PC-3 (cell line): ENCODE data around the gene SF3A2. TPM values are rescaled to one million over a fixed set of nuclear protein-coding genes. Genes with fewer than 3 reads are reported as not detected.
A peak's percentile ranks its signal among the peaks of the same experiment; 100 is the strongest.

Experiments used
- ATAC-seq: fragments of 200-7000 bp; cut with Tn5 transposase; 2 replicates; pipeline ENCODE4 v1.9.1; 2020; ENCODE audit warnings: mild to moderate bottlenecking, moderate library complexity
- BruUV-seq: library from RNA; stranded (reverse); fragments of 400-500 nt; replicated peaks from 2 replicates; lab custom pipeline; 2021; lab: Mats Ljungman, UMichigan
- CTCF ChIA-PET: fragments of 300-600 bp; sonication (Branson Sonifier 250); formaldehyde crosslinking; loops from one replicate; lab custom pipeline; 2022; ENCODE audit warnings: antibody characterized with exemption; lab: Charles Lee
- POLR2A ChIA-PET: fragments of 300-600 bp; sonication (Branson Sonifier 250); formaldehyde crosslinking; loops from one replicate; lab custom pipeline; 2022; ENCODE audit warnings: antibody characterized with exemption; ENCODE audit not compliant: unreplicated experiment; lab: Charles Lee
- DNase-seq: peaks from one replicate; pipeline ENCODE4 v3.0.0-alpha.2; 2015
- H2AFZ ChIP-seq: fragments of 300-600 bp; sonication (generic); 2 replicates; pipeline ENCODE4 v1.6.0; 2016; ENCODE audit warnings: antibody characterized with exemption, low read length
- H3F3A ChIP-seq: fragments of 300-600 bp; sonication (generic); one replicate; pipeline ENCODE4 v1.6.0; 2017; ENCODE audit warnings: antibody characterized with exemption, low read length, control low read depth, mild to moderate bottlenecking; ENCODE audit not compliant: unreplicated experiment
- H3K27ac ChIP-seq: fragments of 300-600 bp; sonication (generic); 2 replicates; pipeline ENCODE4 v1.5.1; 2016; ENCODE audit warnings: mild to moderate bottlenecking, low read length
- H3K27me3 ChIP-seq: fragments of 300-600 bp; sonication (generic); 2 replicates; pipeline ENCODE4 v1.6.1; 2016; ENCODE audit warnings: low read length, mixed read lengths
- H3K36me3 ChIP-seq: fragments of 300-600 bp; sonication (generic); 2 replicates; pipeline ENCODE4 v1.6.1; 2016; ENCODE audit warnings: low read depth, mixed run types, low read length, mixed read lengths
- H3K4me1 ChIP-seq: fragments of 300-600 bp; sonication (generic); 2 replicates; pipeline ENCODE4 v1.5.1; 2016; ENCODE audit warnings: low read length; ENCODE audit not compliant: insufficient read depth
- H3K4me2 ChIP-seq: fragments of 300-600 bp; sonication (generic); 2 replicates; pipeline ENCODE4 v1.6.0; 2016; ENCODE audit warnings: low read length
- H3K4me3 ChIP-seq: fragments of 300-600 bp; sonication (generic); 2 replicates; pipeline ENCODE4 v1.5.1; 2016; ENCODE audit warnings: mild to moderate bottlenecking, low read length, mixed read lengths
- H3K79me2 ChIP-seq: fragments of 300-600 bp; sonication (generic); 2 replicates; pipeline ENCODE4 v1.6.1; 2017; ENCODE audit warnings: low read length, mixed read lengths
- H3K9ac ChIP-seq: fragments of 300-600 bp; sonication (generic); 2 replicates; pipeline ENCODE4 v1.6.0; 2016; ENCODE audit warnings: mild to moderate bottlenecking, low read length
- H3K9me2 ChIP-seq: fragments of 300-600 bp; sonication (generic); replicated peaks from 2 replicates; pipeline ENCODE4 v1.6.1; 2016; ENCODE audit warnings: mixed run types, low read length, mixed read lengths
- H3K9me3 ChIP-seq: fragments of 300-600 bp; sonication (generic); 2 replicates; pipeline ENCODE4 v1.6.1; 2016; ENCODE audit warnings: low read length, mixed read lengths
- H4K20me1 ChIP-seq: fragments of 300-600 bp; sonication (generic); 2 replicates; pipeline ENCODE4 v1.6.1; 2016; ENCODE audit warnings: low read length, mixed read lengths
- EZH2 ChIP-seq: fragments of 300-600 bp; sonication (generic); IDR thresholded peaks from one replicate; pipeline ENCODE4 v1.6.1; 2017; ENCODE audit warnings: antibody characterized with exemption, mild to moderate bottlenecking, low read length; ENCODE audit not compliant: unreplicated experiment
- EZH2phosphoT487 ChIP-seq: fragments of 300-600 bp; sonication (generic); IDR thresholded peaks from 2 replicates; pipeline ENCODE4 v1.6.1; 2018; ENCODE audit warnings: mild to moderate bottlenecking, antibody characterized with exemption, low read length, borderline replicate concordance
- intact Hi-C: fragments of 100-400 bp; cut with micrococcal nuclease; formaldehyde crosslinking; loops from 2 replicates; pipeline ENCODE4 v1.9.0; 2023
- total RNA-seq: library from RNA; depleted of rRNA; stranded (reverse); fragments of >200 nt; gene quantifications from 2 replicates; pipeline ENCODE4 v1.2.3, GENCODE V29; 2014
- TF ChIP-seq, protein P1 (sequence below): fragments of 300-600 bp; sonication (generic); conservative IDR thresholded peaks from 2 replicates; pipeline ENCODE4 v1.5.1; 2017; ENCODE audit warnings: antibody characterized with exemption, low read depth, mild to moderate bottlenecking, low read length

SF3A2 gene
- total RNA-seq, 1 experiment from 2014 or later: 55.5 TPM

DNA sequence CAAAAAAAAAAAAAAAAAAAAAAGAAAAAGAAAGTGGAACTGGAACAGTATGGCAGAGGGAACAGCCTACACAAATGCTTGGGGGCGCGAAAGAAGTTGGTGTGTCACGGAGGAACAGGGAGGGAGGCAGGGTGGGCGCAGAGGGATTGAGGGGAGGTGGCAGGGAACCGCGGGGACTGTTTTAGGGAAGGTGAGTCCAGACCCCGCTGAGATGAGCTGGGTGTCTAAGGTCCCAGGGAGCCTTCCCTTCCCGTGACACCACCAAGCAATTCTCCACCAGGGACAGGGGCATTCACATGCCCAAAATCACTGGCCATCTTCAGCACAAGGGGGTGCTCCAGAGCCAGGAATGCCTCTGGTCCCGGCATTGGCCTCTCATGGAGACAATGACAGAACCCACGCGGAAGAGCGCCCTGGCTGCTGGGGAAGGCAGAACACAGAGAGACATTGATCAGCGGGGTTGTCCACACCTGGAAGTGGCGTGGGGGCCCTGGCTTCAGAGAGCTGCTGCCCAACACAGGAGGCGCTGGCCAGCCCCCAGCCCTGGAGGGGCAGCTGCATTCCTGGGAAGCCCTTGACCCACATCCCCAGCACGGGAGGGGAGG, 38.4 kb downstream of the SF3A2 start:
- ChIA-PET POLR2A (no interaction called here), CTCF (no interaction called here)
- intact Hi-C loops: loop anchor here (5.0 kb wide), 1 partner anchor 108 kb away; no protein-coding TSS in a partner anchor
- H3K27me3 ChIP-seq: no peaks in the 10 kb centered on the region
- H3K27ac ChIP-seq: no peak overlapping the region
- no peaks in the 10 kb centered on the region for H3F3A ChIP-seq
- peaks cover 17% of the 10 kb centered on the region; the same call in 1 of the 2 replicates for H3K4me1 ChIP-seq
- H3K9me2 ChIP-seq: no peaks in the 10 kb centered on the region
- no peak overlapping the region for H2AFZ ChIP-seq
- H4K20me1 ChIP-seq: peaks cover 30% of the 10 kb centered on the region
- TF ChIP-seq, protein P1, sequence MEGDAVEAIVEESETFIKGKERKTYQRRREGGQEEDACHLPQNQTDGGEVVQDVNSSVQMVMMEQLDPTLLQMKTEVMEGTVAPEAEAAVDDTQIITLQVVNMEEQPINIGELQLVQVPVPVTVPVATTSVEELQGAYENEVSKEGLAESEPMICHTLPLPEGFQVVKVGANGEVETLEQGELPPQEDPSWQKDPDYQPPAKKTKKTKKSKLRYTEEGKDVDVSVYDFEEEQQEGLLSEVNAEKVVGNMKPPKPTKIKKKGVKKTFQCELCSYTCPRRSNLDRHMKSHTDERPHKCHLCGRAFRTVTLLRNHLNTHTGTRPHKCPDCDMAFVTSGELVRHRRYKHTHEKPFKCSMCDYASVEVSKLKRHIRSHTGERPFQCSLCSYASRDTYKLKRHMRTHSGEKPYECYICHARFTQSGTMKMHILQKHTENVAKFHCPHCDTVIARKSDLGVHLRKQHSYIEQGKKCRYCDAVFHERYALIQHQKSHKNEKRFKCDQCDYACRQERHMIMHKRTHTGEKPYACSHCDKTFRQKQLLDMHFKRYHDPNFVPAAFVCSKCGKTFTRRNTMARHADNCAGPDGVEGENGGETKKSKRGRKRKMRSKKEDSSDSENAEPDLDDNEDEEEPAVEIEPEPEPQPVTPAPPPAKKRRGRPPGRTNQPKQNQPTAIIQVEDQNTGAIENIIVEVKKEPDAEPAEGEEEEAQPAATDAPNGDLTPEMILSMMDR: peak; percentile 56
- no peak for TF ChIP-seq EZH2
- DNase-seq (peak; percentile 66), ATAC-seq (peak; percentile 40)
- peaks cover 42% of the 10 kb centered on the region for H3K79me2 ChIP-seq
- H3K9me3 ChIP-seq: no peaks in the 10 kb centered on the region
- H3K36me3 ChIP-seq: peaks cover 10% of the 10 kb centered on the region; the same call in 1 of the 2 replicates
- H3K9ac ChIP-seq: no peak overlapping the region
- BruUV-seq: no TSS peak
- H3K4me2 ChIP-seq: no peak overlapping the region
- H3K4me3 ChIP-seq: no peak overlapping the region

DNA sequence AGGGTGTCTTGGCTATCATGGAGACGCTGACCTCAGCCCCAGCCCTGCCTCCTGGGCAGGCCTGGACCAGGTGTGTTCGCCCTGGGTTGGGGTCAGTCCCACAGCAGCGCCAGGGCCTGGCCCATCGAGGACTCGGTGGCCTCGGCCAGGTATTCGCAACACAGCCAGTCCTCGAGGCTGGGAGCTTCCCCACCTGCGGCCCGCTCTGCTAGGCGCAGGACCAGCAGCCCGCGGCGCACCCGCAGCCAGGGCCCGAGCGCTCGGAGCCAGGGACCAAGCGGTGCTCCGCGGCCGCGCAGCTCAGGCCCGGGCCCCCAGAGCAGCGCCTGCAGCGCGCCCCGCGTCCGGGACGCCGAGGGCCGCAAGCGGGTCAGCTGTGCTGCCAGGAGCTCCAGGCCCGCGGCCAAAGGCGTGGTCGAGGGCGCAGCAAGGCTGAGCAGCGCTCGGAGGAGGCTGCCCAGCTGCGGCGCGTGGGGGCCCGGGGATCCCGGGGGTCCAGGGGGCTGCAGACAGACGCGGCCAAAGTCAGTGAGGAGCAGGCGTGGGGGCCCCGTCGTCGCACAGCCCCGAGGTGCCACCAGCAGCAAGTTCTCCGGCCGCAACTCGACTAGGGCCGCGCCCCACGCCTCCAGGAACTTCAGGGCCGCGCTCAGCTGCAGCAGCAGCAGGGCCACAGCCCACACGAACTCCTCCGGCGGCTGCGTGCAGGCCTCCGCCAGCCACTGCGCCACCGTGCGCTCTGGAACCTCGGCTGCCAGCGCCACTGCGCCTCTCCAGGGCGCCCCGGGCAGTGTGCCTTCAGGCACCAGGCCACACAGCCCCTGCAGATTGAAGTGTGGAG, 39.2 kb downstream of the SF3A2 start:
- BruUV-seq: no TSS peak
- Histone ChIP-seq H3K9me3 (no peaks in the 10 kb centered on the region), H4K20me1 (peaks cover 24% of the 10 kb centered on the region), H3K27ac (no peak overlapping the region), H3F3A (no peaks in the 10 kb centered on the region), H3K9me2 (no peaks in the 10 kb centered on the region), H3K4me1 (peaks cover 17% of the 10 kb centered on the region; the same call in 1 of the 2 replicates), H3K36me3 (peaks cover 10% of the 10 kb centered on the region; the same call in 1 of the 2 replicates), H3K4me3 (no peak overlapping the region), H3K9ac (no peak overlapping the region), H3K79me2 (peaks cover 34% of the 10 kb centered on the region), H3K27me3 (no peaks in the 10 kb centered on the region), H3K4me2 (no peak overlapping the region), H2AFZ (no peak overlapping the region)
- no peak for DNase-seq
- POLR2A ChIA-PET: no interaction called here
- intact Hi-C loops: no loop called here
- CTCF ChIA-PET: no interaction called here
- no peak for ATAC-seq
- TF ChIP-seq EZH2phosphoT487 (no peak), EZH2 (no peak)
- TF ChIP-seq, protein P1: no peak
